A549 treated with Mapracorat at 1 μM for 4 hours (cell line): ENCODE measurements around the gene SURF6. TPM values are rescaled to one million over a fixed set of nuclear protein-coding genes. Genes with fewer than 3 reads are reported as not detected.

Experiments
- total RNA-seq: library from RNA; stranded (reverse); fragments of 200-300 nt; extraction: Qiagen RNA extraction; gene quantifications from 5 replicates; pipeline ENCODE4 v1.2.3, GENCODE V29; 2022

Gene SURF6
- total RNA-seq = 19.3 to 31.1 TPM (median 26.5 TPM) in 5 replicates

GRCh38 chr9:133335924-133336811, at the start of gene SURF6:
Gene SURF6 (minus strand): TSS chr9:133336188. CDS start chr9:133336132, 56 bp downstream.

GRCh38 chr9:133375724-133376654, 40.0 kb upstream of the SURF6 start, which contains the start of the genes STKLD1 and SURF4:
Gene STKLD1 (plus strand): TSS chr9:133376366. CDS start chr9:133376474, 108 bp downstream.
Gene SURF4 (minus strand): TSS chr9:133376060. CDS start chr9:133375969, 91 bp downstream.

GRCh38 chr9:133356391-133357091, 20.6 kb upstream of the SURF6 start, which contains the start of the genes SURF1 and SURF2:
Gene SURF1 (minus strand): TSS chr9:133356487. CDS start chr9:133356453, 34 bp downstream.
Gene SURF2 (plus strand): TSS chr9:133356550. CDS start chr9:133356593, 43 bp downstream.

GRCh38 chr9:133347985-133348717, 12.2 kb upstream of the SURF6 start, which contains the start of the genes MED22 and RPL7A:
Gene MED22 (minus strand): TSS chr9:133348131. CDS start chr9:133346662, 1,469 bp downstream.
Gene RPL7A (plus strand): TSS chr9:133348218. CDS start chr9:133348244, 26 bp downstream.

Other genes starting within 250 kb of the SURF6 start
- 21.9 to 32.7 TPM (median 28.9 TPM) in 5 replicates for gene RALGDS, start 214.9 kb downstream of the SURF6 start, total RNA-seq
- 1.4 to 3.5 TPM (median 2.1 TPM) in 5 replicates for gene GBGT1, start 172.3 kb downstream of the SURF6 start, total RNA-seq
- gene OBP2B, start 126.9 kb downstream of the SURF6 start, total RNA-seq = not detected in 5 replicates
- gene ABO, start 61.0 kb downstream of the SURF6 start, total RNA-seq = not detected in 5 replicates
- 20.7 to 33.2 TPM (median 30.3 TPM) in 5 replicates for gene MED22, start 11.9 kb upstream of the SURF6 start, total RNA-seq
- gene RPL7A, start 12.0 kb upstream of the SURF6 start, total RNA-seq = 3,324 to 3,521 TPM (median 3,436 TPM) in 5 replicates
- gene SURF1, start 20.3 kb upstream of the SURF6 start, total RNA-seq = 37.5 to 46.5 TPM (median 44.6 TPM) in 5 replicates
- 41.3 to 54.5 TPM (median 43.0 TPM) in 5 replicates for gene SURF2, start 20.4 kb upstream of the SURF6 start, total RNA-seq
- gene SURF4, start 39.9 kb upstream of the SURF6 start, total RNA-seq = 176 to 200 TPM (median 199 TPM) in 5 replicates
- 0.90 to 1.7 TPM (median 1.1 TPM) in 5 replicates for gene STKLD1, start 40.2 kb upstream of the SURF6 start, total RNA-seq
- gene REXO4, start 81.8 kb upstream of the SURF6 start, total RNA-seq = 29.6 to 38.4 TPM (median 33.0 TPM) in 5 replicates
- 0.42 to 0.64 TPM (median 0.49 TPM) in 5 replicates for gene ADAMTS13, start 86.2 kb upstream of the SURF6 start, total RNA-seq
- gene CACFD1, start 123.8 kb upstream of the SURF6 start, total RNA-seq = 3.4 to 4.9 TPM (median 4.8 TPM) in 5 replicates
- gene SLC2A6, start 142.9 kb upstream of the SURF6 start, total RNA-seq = 13.2 to 22.2 TPM (median 21.4 TPM) in 5 replicates
- not detected in 5 replicates for gene MYMK, start 188.8 kb upstream of the SURF6 start, total RNA-seq
- not detected in 5 replicates for gene ADAMTSL2, start 198.5 kb upstream of the SURF6 start, total RNA-seq